Mucosa of descending colon (tissue), 3 donors: ENCODE data around the gene SLC7A6OS. TPM values are rescaled to one million over a fixed set of nuclear protein-coding genes. Genes with fewer than 3 reads are reported as not detected.

ENCODE experiments used
- ATAC-seq: fragments of 200-7000 bp; cut with Tn5 transposase; one replicate; pipeline ENCODE4 v1.9.1; 2020; ENCODE audit warnings: mild to moderate bottlenecking, moderate library complexity
- DNase-seq, 3 donors: peaks; one replicate each; pipeline ENCODE4 v3.0.0-alpha.2; 2020
- H3K36me3 ChIP-seq: fragments of 200-600 bp; one replicate; pipeline ENCODE4 v1.8.0; 2021; ENCODE audit warnings: low read depth, mild to moderate bottlenecking
- H3K4me1 ChIP-seq: fragments of 200-600 bp; one replicate; pipeline ENCODE4 v1.8.0; 2021; ENCODE audit warnings: low read depth, mild to moderate bottlenecking
- H3K4me3 ChIP-seq: fragments of 200-600 bp; one replicate; pipeline ENCODE4 v1.8.0; 2021; ENCODE audit warnings: mild to moderate bottlenecking
- H3K9me3 ChIP-seq: fragments of 200-600 bp; one replicate; pipeline ENCODE4 v1.8.0; 2021; ENCODE audit warnings: mild to moderate bottlenecking
- intact Hi-C, 2 donors: fragments of 100-400 bp; cut with DNase I in 1 of 2; cut with micrococcal nuclease in 1 of 2; formaldehyde crosslinking; loops; one replicate each; pipeline versions ENCODE4 v1.11.0 to v1.11.1; 2022; cut with DNase I, micrococcal nuclease
- total RNA-seq, 3 donors: library from RNA; stranded (reverse); fragmentation: NEBNext Ultra II Directional in 2 of 3; extraction: Animal tissue kit (Norgen Biotek cat#: 25700) in 2 of 3; gene quantifications; one replicate each; pipeline versions ENCODE4 v1.2.1 to v1.2.4, GENCODE V29; 2021 to 2023
- TF ChIP-seq, protein P1 (sequence below): fragments of 200-600 bp; IDR thresholded peaks from one replicate; pipeline ENCODE4 v1.8.0; 2022; ENCODE audit warnings: antibody characterized with exemption, mild to moderate bottlenecking
- donor health status: DM: no; HTN: no; CAD: no; lungs with moderate emphysema.
- donor health status: DM: no; HTN: no; CAD: no.
- donor health status: DM: no; HTN: yes; CAD: no.

Gene SLC7A6OS
- total RNA-seq, 3 donors from 2014 or later = 16.2 to 22.0 (median 18.4) TPM

DNA sequence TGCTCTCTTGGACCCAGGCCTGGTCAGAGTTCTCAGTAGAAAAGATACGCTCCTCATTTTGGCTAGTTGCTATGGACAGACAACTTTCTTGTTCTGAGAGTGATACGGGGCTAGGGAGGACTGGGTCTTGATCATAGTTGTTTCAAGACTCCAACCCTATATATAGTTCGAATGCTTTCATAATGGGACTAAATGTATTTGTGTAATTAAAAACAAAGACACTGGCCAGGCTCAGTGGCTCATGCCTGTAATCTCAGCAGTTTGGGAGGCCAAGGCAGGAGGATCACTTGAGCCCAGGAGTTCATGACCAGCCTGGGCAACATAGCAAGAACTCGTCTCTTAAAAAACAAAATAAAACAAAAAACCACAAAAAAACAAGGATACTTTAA, 28.7 kb downstream of the SLC7A6OS start:
- Histone ChIP-seq H3K4me3 (no peak overlapping the region), H3K36me3 (no peaks in the 10 kb centered on the region), H3K4me1 (peaks cover 10% of the 10 kb centered on the region), H3K9me3 (no peaks in the 10 kb centered on the region)
- TF ChIP-seq, protein P1, sequence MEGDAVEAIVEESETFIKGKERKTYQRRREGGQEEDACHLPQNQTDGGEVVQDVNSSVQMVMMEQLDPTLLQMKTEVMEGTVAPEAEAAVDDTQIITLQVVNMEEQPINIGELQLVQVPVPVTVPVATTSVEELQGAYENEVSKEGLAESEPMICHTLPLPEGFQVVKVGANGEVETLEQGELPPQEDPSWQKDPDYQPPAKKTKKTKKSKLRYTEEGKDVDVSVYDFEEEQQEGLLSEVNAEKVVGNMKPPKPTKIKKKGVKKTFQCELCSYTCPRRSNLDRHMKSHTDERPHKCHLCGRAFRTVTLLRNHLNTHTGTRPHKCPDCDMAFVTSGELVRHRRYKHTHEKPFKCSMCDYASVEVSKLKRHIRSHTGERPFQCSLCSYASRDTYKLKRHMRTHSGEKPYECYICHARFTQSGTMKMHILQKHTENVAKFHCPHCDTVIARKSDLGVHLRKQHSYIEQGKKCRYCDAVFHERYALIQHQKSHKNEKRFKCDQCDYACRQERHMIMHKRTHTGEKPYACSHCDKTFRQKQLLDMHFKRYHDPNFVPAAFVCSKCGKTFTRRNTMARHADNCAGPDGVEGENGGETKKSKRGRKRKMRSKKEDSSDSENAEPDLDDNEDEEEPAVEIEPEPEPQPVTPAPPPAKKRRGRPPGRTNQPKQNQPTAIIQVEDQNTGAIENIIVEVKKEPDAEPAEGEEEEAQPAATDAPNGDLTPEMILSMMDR = no peak
- ATAC-seq = no peak
- intact Hi-C loops = no loop called here
- DNase-seq = no peak

DNA sequence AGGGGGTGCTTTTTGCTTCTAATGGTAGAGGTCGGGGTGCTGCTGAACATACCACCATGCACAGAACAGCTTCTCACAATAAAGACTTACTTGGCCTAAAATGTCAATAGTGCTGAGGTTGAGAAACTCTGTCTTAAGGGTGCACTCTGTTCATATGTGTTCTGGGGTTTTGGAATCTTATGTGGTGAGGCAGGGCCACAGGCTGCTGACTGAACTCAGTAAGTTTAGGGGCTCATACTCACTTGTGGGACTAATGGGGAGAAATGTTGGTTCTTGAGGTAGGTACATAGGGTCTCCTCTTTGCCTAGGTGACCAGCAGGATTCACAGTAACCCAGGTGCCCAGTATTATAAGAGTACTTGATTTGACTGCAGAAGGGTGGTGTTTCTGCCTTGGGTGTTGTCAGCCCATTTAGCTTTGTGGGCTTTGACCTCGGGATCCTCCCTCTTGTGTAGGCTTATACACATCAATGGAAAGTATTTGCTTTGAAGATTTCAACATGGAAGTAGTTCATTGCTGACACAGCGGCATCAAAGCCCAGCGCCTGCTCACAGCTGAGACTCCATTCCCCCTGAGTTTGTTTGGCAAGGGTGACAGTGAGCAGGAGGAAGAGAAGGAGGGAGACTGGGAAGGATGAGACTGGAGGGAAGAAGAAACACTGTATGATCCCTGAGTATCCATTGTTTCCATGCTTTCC, 29.2 kb downstream of the SLC7A6OS start:
- Histone ChIP-seq H3K4me1 (peaks cover 8% of the 10 kb centered on the region), H3K36me3 (no peaks in the 10 kb centered on the region), H3K9me3 (no peaks in the 10 kb centered on the region), H3K4me3 (no peak overlapping the region)
- intact Hi-C loops = no loop called here
- ATAC-seq (no peak), DNase-seq (no peak)
- TF ChIP-seq, protein P1 = no peak

DNA sequence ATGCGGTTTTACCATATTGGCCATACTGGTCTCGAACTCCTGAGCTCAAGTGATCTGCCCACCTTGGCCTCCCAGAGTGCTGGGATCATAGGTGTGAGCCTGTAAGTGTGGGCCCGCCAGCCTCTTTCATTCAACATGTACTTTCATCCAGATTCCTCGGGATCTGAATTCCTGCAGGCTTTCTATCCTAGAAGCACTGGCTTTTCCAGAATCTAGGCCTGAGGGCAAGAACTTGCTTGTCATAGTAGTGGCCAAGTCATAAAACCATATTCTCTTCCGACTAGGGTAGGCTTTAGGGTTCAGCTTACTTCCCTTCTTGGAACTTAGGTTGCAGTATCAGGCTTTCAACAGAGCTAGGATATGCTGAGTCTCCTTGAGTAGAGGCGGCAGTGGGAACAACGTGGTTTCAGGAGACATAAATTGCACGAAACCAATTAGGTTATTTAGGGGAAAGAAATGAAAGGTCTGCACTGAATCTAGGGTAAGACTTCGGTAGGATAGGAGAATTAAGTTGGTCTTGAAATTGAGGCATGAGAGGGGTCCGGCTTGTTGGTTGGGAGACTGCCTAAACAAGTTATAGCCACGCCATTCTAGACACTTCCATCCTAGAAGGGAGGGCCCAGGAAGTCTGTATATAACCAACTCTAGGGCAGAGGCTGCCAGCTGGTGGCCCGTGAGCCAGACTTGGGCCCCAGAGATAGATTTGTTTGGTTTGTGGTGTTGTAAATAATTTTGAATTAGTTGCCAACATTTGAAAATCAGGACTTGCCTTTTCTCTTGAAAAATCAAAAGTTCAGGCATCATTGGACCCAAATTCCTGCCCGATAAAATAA, 30.8 kb downstream of the SLC7A6OS start:
- Histone ChIP-seq H3K36me3 (no peaks in the 10 kb centered on the region), H3K4me3 (no peak overlapping the region), H3K4me1 (peaks cover 8% of the 10 kb centered on the region), H3K9me3 (no peaks in the 10 kb centered on the region)
- DNase-seq = peak in 1 of 3 donors; percentile 50
- ATAC-seq = peak; percentile 44
- TF ChIP-seq, protein P1 = no peak
- intact Hi-C loops = no loop called here

DNA sequence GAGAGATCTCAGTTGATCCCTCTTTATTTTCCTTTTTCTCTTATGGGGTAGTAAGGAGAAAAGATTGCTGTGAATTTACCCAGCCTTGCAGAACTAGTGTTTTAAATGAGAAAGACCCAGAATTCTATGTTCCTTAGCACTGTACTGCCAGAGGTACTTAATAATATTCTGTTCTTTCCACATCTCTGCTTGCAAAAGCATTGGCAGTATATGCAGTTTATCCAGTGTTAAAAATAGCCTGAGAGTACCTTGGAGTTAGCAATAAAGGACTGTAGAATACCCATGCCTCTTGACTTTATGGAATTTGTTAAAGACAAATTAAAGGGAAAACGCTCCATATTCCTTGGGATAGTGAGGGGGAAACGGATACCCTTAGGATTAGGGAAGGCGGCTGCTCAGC, 34.5 kb downstream of the SLC7A6OS start:
- Histone ChIP-seq H3K9me3 (no peaks in the 10 kb centered on the region), H3K4me1 (peaks cover 21% of the 10 kb centered on the region), H3K4me3 (no peak overlapping the region), H3K36me3 (no peaks in the 10 kb centered on the region)
- TF ChIP-seq, protein P1 = no peak
- DNase-seq (no peak), ATAC-seq (no peak)
- intact Hi-C loops = no loop called here

DNA sequence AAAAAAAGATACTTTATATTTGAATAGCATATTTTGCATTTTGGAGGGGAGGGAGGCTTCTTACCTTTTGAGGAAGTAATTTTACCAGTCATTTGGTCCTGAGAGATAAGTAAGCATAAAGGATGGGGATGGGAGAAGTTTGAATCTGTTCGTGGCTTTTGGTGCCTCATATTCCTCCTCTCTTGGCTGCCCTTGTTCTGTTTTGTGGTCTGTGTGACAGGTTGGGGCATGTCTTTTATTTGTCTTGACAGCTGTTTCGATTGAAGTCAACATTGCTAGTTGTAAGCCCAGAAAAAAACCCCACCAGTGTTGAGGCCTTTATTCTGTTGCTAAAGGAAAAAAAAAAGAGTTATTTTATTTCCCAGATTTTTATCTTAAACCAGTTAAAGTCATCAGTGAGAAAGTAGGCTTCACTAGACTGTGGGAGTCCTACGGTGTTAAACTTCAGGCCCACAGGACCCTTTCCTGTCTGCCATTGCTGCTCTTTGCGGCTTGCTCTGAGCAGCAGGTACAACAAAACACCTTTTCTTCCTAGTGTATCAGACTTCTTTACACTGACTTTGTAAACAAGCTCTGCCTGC, 35.0 kb downstream of the SLC7A6OS start:
- Histone ChIP-seq H3K36me3 (no peaks in the 10 kb centered on the region), H3K4me1 (peaks cover 17% of the 10 kb centered on the region), H3K9me3 (no peaks in the 10 kb centered on the region), H3K4me3 (no peak overlapping the region)
- TF ChIP-seq, protein P1 = no peak
- ATAC-seq (peak; percentile 53), DNase-seq (no peak)
- intact Hi-C loops = no loop called here
